22Rv1 (cell line): Measurements from ENCODE around the gene WFDC13.
"Not testable (repeated sequence)": the region's sequence is repeated elsewhere in the genome, so short reads cannot be mapped to it uniquely, and the experiment has no call there.

Experiments
- CTCF ChIP-seq: fragments of 450-650 bp; IDR thresholded peaks from 2 replicates; pipeline ENCODE4 v1.5.1; 2017; ENCODE audit warnings: mild to moderate bottlenecking
- ZFX ChIP-seq: fragments of 450-650 bp; IDR thresholded peaks from 2 replicates; pipeline ENCODE4 v1.6.1; 2017; ENCODE audit warnings: antibody characterized with exemption, borderline replicate concordance

GRCh38 chr20:45693346-45693745, 8.5 kb upstream of the WFDC13 start:
- TF ChIP-seq CTCF, ZFX: not testable (repeated sequence)
